Astrocyte (in vitro differentiated cells and primary cell): ENCODE results near the gene TAL2.

Source experiments
- EZH2 ChIP-seq: IDR thresholded peaks from 2 replicates; pipeline ENCODE4 v1.6.1; 2012; ENCODE audit warnings: mild to moderate bottlenecking, low read length, inconsistent platforms; ENCODE audit not compliant: insufficient read depth
- TF ChIP-seq, protein P1 (sequence below): IDR thresholded peaks from 2 replicates; pipeline ENCODE4 v1.5.1; 2011; ENCODE audit warnings: low read depth, mild to moderate bottlenecking, inconsistent platforms, low read length, moderate library complexity; ENCODE audit not compliant: insufficient read depth

GRCh38 chr9:105639936-105640335 lies 22.3 kb upstream of the TAL2 start:
- TF ChIP-seq, protein P1, sequence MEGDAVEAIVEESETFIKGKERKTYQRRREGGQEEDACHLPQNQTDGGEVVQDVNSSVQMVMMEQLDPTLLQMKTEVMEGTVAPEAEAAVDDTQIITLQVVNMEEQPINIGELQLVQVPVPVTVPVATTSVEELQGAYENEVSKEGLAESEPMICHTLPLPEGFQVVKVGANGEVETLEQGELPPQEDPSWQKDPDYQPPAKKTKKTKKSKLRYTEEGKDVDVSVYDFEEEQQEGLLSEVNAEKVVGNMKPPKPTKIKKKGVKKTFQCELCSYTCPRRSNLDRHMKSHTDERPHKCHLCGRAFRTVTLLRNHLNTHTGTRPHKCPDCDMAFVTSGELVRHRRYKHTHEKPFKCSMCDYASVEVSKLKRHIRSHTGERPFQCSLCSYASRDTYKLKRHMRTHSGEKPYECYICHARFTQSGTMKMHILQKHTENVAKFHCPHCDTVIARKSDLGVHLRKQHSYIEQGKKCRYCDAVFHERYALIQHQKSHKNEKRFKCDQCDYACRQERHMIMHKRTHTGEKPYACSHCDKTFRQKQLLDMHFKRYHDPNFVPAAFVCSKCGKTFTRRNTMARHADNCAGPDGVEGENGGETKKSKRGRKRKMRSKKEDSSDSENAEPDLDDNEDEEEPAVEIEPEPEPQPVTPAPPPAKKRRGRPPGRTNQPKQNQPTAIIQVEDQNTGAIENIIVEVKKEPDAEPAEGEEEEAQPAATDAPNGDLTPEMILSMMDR: no peak
- TF ChIP-seq EZH2: no peak
